Right forelimb (tissue), 1 donor: ENCODE data around the gene ITCH.
A peak's percentile ranks its signal among the peaks of the same experiment; 100 is the strongest.
"Not testable (repeated sequence)": the region's sequence is repeated elsewhere in the genome, so short reads cannot be mapped to it uniquely, and the experiment has no call there.

Experiments
- DNase-seq: peaks from one replicate; pipeline ENCODE4 v3.0.0-alpha.2; 2018

Gene ITCH

GRCh38 chr20:34344238-34344637 is 18.8 kb upstream of the ITCH start:
- no peak for DNase-seq

GRCh38 chr20:34345402-34345736 is 17.7 kb upstream of the ITCH start:
- no peak for DNase-seq

- DNase-seq: not testable (repeated sequence)
Measured at GRCh38 chr20:34345839-34346532, 17.1 kb upstream of the ITCH start.

GRCh38 chr20:34346533-34346865 is 16.6 kb upstream of the ITCH start:
- DNase-seq: not testable (repeated sequence)

- no peak for DNase-seq
Measured at GRCh38 chr20:34347571-34347970, 15.5 kb upstream of the ITCH start.

GRCh38 chr20:34350095-34350494 is 13.0 kb upstream of the ITCH start:
- no peak for DNase-seq

- not testable (repeated sequence) for DNase-seq
Measured at GRCh38 chr20:34353467-34353866, 9.6 kb upstream of the ITCH start.

- DNase-seq: no peak
Measured at GRCh38 chr20:34355427-34355826, 7.6 kb upstream of the ITCH start.

GRCh38 chr20:34359729-34360128 is 3.3 kb upstream of the ITCH start:
- not testable (repeated sequence) for DNase-seq

GRCh38 chr20:34362502-34363061 is 491 bp upstream of the ITCH start:
- no peak for DNase-seq

GRCh38 chr20:34363465-34364222 is 571 bp downstream of the ITCH start:
- peak; percentile 70 for DNase-seq

- DNase-seq: no peak
Measured at GRCh38 chr20:34364223-34364506, 1.1 kb downstream of the ITCH start.

- no peak for DNase-seq
Measured at GRCh38 chr20:34365765-34366213, 2.7 kb downstream of the ITCH start.

GRCh38 chr20:34367155-34367554 is 4.1 kb downstream of the ITCH start:
- DNase-seq: no peak

GRCh38 chr20:34367911-34368310 is 4.8 kb downstream of the ITCH start:
- DNase-seq: not testable (repeated sequence)

GRCh38 chr20:34368547-34368946 is 5.5 kb downstream of the ITCH start:
- DNase-seq: no peak

GRCh38 chr20:34369265-34369664 is 6.2 kb downstream of the ITCH start:
- no peak for DNase-seq

- no peak for DNase-seq
Measured at GRCh38 chr20:34370062-34370461, 7.0 kb downstream of the ITCH start.

- DNase-seq: no peak
Measured at GRCh38 chr20:34373445-34373844, 10.4 kb downstream of the ITCH start.

- no peak for DNase-seq
Measured at GRCh38 chr20:34374209-34374760, 11.2 kb downstream of the ITCH start.

- no peak for DNase-seq
Measured at GRCh38 chr20:34375977-34376430, 12.9 kb downstream of the ITCH start.

GRCh38 chr20:34377072-34377847 is 14.2 kb downstream of the ITCH start:
- DNase-seq: no peak

- DNase-seq: no peak
Measured at GRCh38 chr20:34382174-34382573, 19.1 kb downstream of the ITCH start.
